HCT116 (cell line): Measurements from ENCODE around the gene CPN2.

Experiments
- CEBPB ChIP-seq: IDR thresholded peaks from 2 replicates; pipeline ENCODE4 v1.6.1; 2012; ENCODE audit warnings: low read depth
- CTCF ChIP-seq, 3 experiments: fragments of 200-600 bp in 1 of 3; sonication (generic) in 1 of 3; IDR thresholded peaks in 2 of 3; conservative IDR thresholded peaks in 1 of 3; 2 replicates each; pipeline ENCODE4 v1.5.1; 2012 to 2017; ENCODE audit warnings: low read depth in 2 of 3, low read length in 2 of 3, antibody characterized with exemption in 1 of 3, borderline replicate concordance in 1 of 3, control low read depth in 1 of 3, mild to moderate bottlenecking in 1 of 3, mixed read lengths in 1 of 3, mixed run types in 1 of 3, moderate library complexity in 1 of 3; ENCODE audit not compliant: insufficient read depth in 1 of 3
- EGR1 ChIP-seq: IDR thresholded peaks from 2 replicates; pipeline ENCODE4 v1.6.1; 2012; ENCODE audit warnings: low read depth
- EZH2 ChIP-seq: fragments of 200-600 bp; sonication (generic); IDR thresholded peaks from 2 replicates; pipeline ENCODE4 v1.6.1; 2017; ENCODE audit warnings: antibody characterized with exemption, mixed run types
- EZH2phosphoT487 ChIP-seq: fragments of 200-600 bp; IDR thresholded peaks from 2 replicates; pipeline ENCODE4 v1.6.1; 2018; ENCODE audit warnings: antibody characterized with exemption, borderline replicate concordance
- POLR2A ChIP-seq: IDR thresholded peaks from 2 replicates; pipeline ENCODE4 v1.7.0; 2011; ENCODE audit warnings: borderline replicate concordance; ENCODE audit not compliant: insufficient read depth, insufficient read length; ENCODE audit errors: extremely low read depth
- POLR2AphosphoS5 ChIP-seq: IDR thresholded peaks from 2 replicates; pipeline ENCODE4 v1.6.1; 2011; ENCODE audit warnings: mild to moderate bottlenecking, low read depth, low read length, moderate library complexity
- REST ChIP-seq: IDR thresholded peaks from 2 replicates; pipeline ENCODE4 v1.6.1; 2012; ENCODE audit warnings: low read depth
- TCF7L2 ChIP-seq: IDR thresholded peaks from 2 replicates; pipeline ENCODE4 v1.7.0; 2011; ENCODE audit warnings: borderline replicate concordance, inconsistent platforms; ENCODE audit not compliant: insufficient read depth, insufficient read length; ENCODE audit errors: extremely low read depth
- ZNF274 ChIP-seq: fragments of 200-500 bp; sonication (Bioruptor generic); IDR thresholded peaks from 2 replicates; pipeline ENCODE4 v1.6.1; 2014; ENCODE audit warnings: mild to moderate bottlenecking, low read depth, low read length, inconsistent platforms
- TF ChIP-seq, protein P1 (sequence below): IDR thresholded peaks from 2 replicates; pipeline ENCODE4 v1.6.1; 2012
- TF ChIP-seq, protein P2 (sequence below): IDR thresholded peaks from 2 replicates; pipeline ENCODE4 v1.6.1; 2011; ENCODE audit warnings: mild to moderate bottlenecking, low read length, moderate library complexity; ENCODE audit not compliant: insufficient replicate concordance; ENCODE audit errors: extremely low read depth

- TF ChIP-seq POLR2A (no peak), POLR2AphosphoS5 (no peak), CTCF (IDR thresholded peaks at IDR 0.05 in 2 of 3, conservative IDR thresholded peaks at IDR 0.05 in 1 of 3; ENCODE audit: borderline replicate concordance in 1 of 3, insufficient read depth in 1 of 3, low read depth in 2 of 3, low read length in 2 of 3) (no peak), EZH2 (no peak), CEBPB (no peak), REST (no peak), EZH2phosphoT487 (no peak), TCF7L2 (no peak), EGR1 (no peak), ZNF274 (no peak)
- TF ChIP-seq, protein P1, sequence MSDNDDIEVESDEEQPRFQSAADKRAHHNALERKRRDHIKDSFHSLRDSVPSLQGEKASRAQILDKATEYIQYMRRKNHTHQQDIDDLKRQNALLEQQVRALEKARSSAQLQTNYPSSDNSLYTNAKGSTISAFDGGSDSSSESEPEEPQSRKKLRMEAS: no peak
- TF ChIP-seq, protein P2, sequence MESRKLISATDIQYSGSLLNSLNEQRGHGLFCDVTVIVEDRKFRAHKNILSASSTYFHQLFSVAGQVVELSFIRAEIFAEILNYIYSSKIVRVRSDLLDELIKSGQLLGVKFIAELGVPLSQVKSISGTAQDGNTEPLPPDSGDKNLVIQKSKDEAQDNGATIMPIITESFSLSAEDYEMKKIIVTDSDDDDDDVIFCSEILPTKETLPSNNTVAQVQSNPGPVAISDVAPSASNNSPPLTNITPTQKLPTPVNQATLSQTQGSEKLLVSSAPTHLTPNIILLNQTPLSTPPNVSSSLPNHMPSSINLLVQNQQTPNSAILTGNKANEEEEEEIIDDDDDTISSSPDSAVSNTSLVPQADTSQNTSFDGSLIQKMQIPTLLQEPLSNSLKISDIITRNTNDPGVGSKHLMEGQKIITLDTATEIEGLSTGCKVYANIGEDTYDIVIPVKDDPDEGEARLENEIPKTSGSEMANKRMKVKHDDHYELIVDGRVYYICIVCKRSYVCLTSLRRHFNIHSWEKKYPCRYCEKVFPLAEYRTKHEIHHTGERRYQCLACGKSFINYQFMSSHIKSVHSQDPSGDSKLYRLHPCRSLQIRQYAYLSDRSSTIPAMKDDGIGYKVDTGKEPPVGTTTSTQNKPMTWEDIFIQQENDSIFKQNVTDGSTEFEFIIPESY: no peak
These were observed 34.9 kb upstream of the CPN2 start for GRCh38 chr3:194386066-194386465.
